Neuronal stem cell (in vitro differentiated cells): ENCODE measurements around the gene TLR9.
A peak's percentile ranks its signal among the peaks of the same experiment; 100 is the strongest.

Experiments used
- DNase-seq: peaks from one replicate; pipeline ENCODE4 v3.0.0-alpha.2; 2013; ENCODE audit warnings: low spot score
- H2AFZ ChIP-seq: one replicate; pipeline ENCODE4 v1.6.1; 2013; ENCODE audit warnings: mild to moderate bottlenecking, low read length, inconsistent platforms
- H2AK5ac ChIP-seq: 2 replicates; pipeline ENCODE4 v1.6.1; 2013; ENCODE audit warnings: low read depth, mild to moderate bottlenecking, inconsistent platforms, low read length, moderate library complexity, mixed read lengths
- H2BK120ac ChIP-seq: 2 replicates; pipeline ENCODE4 v1.6.1; 2013; ENCODE audit warnings: low read depth, mild to moderate bottlenecking, inconsistent platforms, low read length, moderate library complexity, mixed read lengths
- H2BK12ac ChIP-seq: one replicate; pipeline ENCODE4 v1.6.1; 2013; ENCODE audit warnings: low read length, inconsistent platforms
- H2BK15ac ChIP-seq: 2 replicates; pipeline ENCODE4 v1.6.1; 2013; ENCODE audit warnings: mild to moderate bottlenecking, low read length, inconsistent platforms, mixed read lengths
- H2BK5ac ChIP-seq: one replicate; pipeline ENCODE4 v1.6.1; 2013; ENCODE audit warnings: inconsistent platforms, mild to moderate bottlenecking, low read length, moderate library complexity
- H3K14ac ChIP-seq: one replicate; pipeline ENCODE4 v1.6.1; 2013; ENCODE audit warnings: low read length, inconsistent platforms
- H3K18ac ChIP-seq: 2 replicates; pipeline ENCODE4 v1.6.1; 2013; ENCODE audit warnings: low read length, inconsistent platforms
- H3K23ac ChIP-seq: 2 replicates; pipeline ENCODE4 v1.6.1; 2013; ENCODE audit warnings: low read depth, mild to moderate bottlenecking, mixed read lengths, low read length, inconsistent platforms; ENCODE audit not compliant: poor library complexity
- H3K27ac ChIP-seq: replicated peaks from 3 replicates; pipeline ENCODE4 v1.5.1; 2013; ENCODE audit warnings: low read length, inconsistent platforms
- H3K27me3 ChIP-seq, 3 experiments: 2 replicates each; pipeline ENCODE4 v1.6.1; 2013; ENCODE audit warnings: low read length in 3 of 3, mild to moderate bottlenecking in 2 of 3, inconsistent platforms in 1 of 3, low read depth in 1 of 3, mixed read lengths in 1 of 3, moderate library complexity in 1 of 3; ENCODE audit not compliant: control insufficient read depth in 3 of 3, insufficient read depth in 3 of 3
- H3K36me3 ChIP-seq, 2 donors: replicated peaks in 1 of 2; 2 replicates each; pipeline ENCODE4 v1.6.1; 2013; ENCODE audit warnings: low read length in 2 of 2; ENCODE audit not compliant: control insufficient read depth in 2 of 2, insufficient read depth in 2 of 2
- H3K4ac ChIP-seq: 2 replicates; pipeline ENCODE4 v1.6.1; 2013; ENCODE audit warnings: inconsistent platforms, mild to moderate bottlenecking, low read length, moderate library complexity
- H3K4me1 ChIP-seq, 2 donors: 1 replicate in 1 of 2; 2 replicates in 1 of 2; pipeline ENCODE4 v1.6.1; 2013; ENCODE audit warnings: low read length in 2 of 2, low read depth in 1 of 2; ENCODE audit not compliant: control insufficient read depth in 2 of 2, insufficient read depth in 1 of 2
- H3K4me2 ChIP-seq: one replicate; pipeline ENCODE4 v1.6.1; 2013; ENCODE audit warnings: mild to moderate bottlenecking, low read length, inconsistent platforms; ENCODE audit not compliant: insufficient read depth, poor library complexity, severe bottlenecking
- H3K4me3 ChIP-seq, 2 donors: 2 replicates each; pipeline ENCODE4 v1.5.1; 2013; ENCODE audit warnings: low read length in 2 of 2, mild to moderate bottlenecking in 2 of 2, inconsistent platforms in 1 of 2, moderate library complexity in 1 of 2
- H3K79me1 ChIP-seq: one replicate; pipeline ENCODE4 v1.6.1; 2013; ENCODE audit warnings: low read depth, mild to moderate bottlenecking, inconsistent platforms, low read length, moderate library complexity
- H3K9ac ChIP-seq: one replicate; pipeline ENCODE4 v1.6.1; 2013; ENCODE audit warnings: mild to moderate bottlenecking, low read depth, low read length, inconsistent platforms; ENCODE audit not compliant: poor library complexity
- H3K9me3 ChIP-seq, 2 donors: replicated peaks in 1 of 2; 2 replicates each; pipeline versions ENCODE3 to v1.6.1; 2013; ENCODE audit warnings: low read length in 2 of 2, mild to moderate bottlenecking in 2 of 2, inconsistent platforms in 1 of 2, low read depth in 1 of 2, mixed read lengths in 1 of 2, moderate library complexity in 1 of 2; ENCODE audit not compliant: control insufficient read depth in 2 of 2, insufficient read depth in 1 of 2
- H4K8ac ChIP-seq: one replicate; pipeline ENCODE4 v1.6.1; 2013; ENCODE audit warnings: low read depth, mild to moderate bottlenecking, inconsistent platforms, low read length, moderate library complexity
- H4K91ac ChIP-seq: one replicate; pipeline ENCODE4 v1.6.1; 2013; ENCODE audit warnings: low read length, low read depth, mild to moderate bottlenecking, inconsistent platforms; ENCODE audit not compliant: poor library complexity
- WGBS, 2 donors: extraction: QIAGEN DNeasy Blood & Tissue Kit; methylation state at CpG; one replicate each; pipeline ENCODE4 v1.1.7; 2013; ENCODE audit warnings: missing lambda C conversion rate in 2 of 2, mixed read lengths in 1 of 2; ENCODE audit not compliant: insufficient read length in 2 of 2, insufficient replicate concordance in 1 of 2; ENCODE audit errors: extremely low coverage in 2 of 2; 5-methylcytosine and 5-hydroxymethylcytosine counted together

TLR9 gene

GRCh38 chr3:52188556-52188955 lies 36.9 kb downstream of the TLR9 start:
- Histone ChIP-seq H3K4me2 (no peak overlapping the region), H2BK12ac (no peak overlapping the region), H2BK5ac (no peak overlapping the region)

GRCh38 chr3:52186729-52187128 lies 38.7 kb downstream of the TLR9 start:
- H3K36me3 ChIP-seq: no peaks in the 10 kb centered on the region
- H3K27ac ChIP-seq: no peak overlapping the region
- no peak overlapping the region for H4K91ac ChIP-seq

More at GRCh38 chr3:52188556-52188955, 36.9 kb downstream of the TLR9 start:
- Histone ChIP-seq H3K36me3 (no peaks in the 10 kb centered on the region), H3K9me3 (no peaks in the 10 kb centered on the region), H3K4me3 (no peak overlapping the region), H3K79me1 (no peaks in the 10 kb centered on the region), H4K8ac (no peak overlapping the region), H4K91ac (no peak overlapping the region), H3K23ac (no peak overlapping the region), H3K9ac (no peak overlapping the region), H3K14ac (no peak overlapping the region), H2BK15ac (no peak overlapping the region), H3K4me1 (peaks cover 9 to 13% of the 10 kb centered on the region in 2 donors), H3K27ac (no peak overlapping the region), H3K4ac (no peak overlapping the region), H2AK5ac (no peak overlapping the region), H3K18ac (no peak overlapping the region), H2AFZ (no peak overlapping the region), H2BK120ac (no peak overlapping the region), H3K27me3 (peaks cover 0 to 5% (median 0%) of the 10 kb centered on the region in 3 experiments)
- no CpG with 5 or more reads among the region's 1 CpG for WGBS, 2 donors
- no peak for DNase-seq

GRCh38 chr3:52185837-52186236 lies 39.6 kb downstream of the TLR9 start:
- H2BK12ac ChIP-seq: no peak overlapping the region
- no peak overlapping the region for H3K9ac ChIP-seq
- no peak overlapping the region for H3K4me3 ChIP-seq
- no peaks in the 10 kb centered on the region for H3K79me1 ChIP-seq
- no peak overlapping the region for H4K8ac ChIP-seq
- peaks cover 0 to 8% (median 0%) of the 10 kb centered on the region in 3 experiments for H3K27me3 ChIP-seq
- no peak for DNase-seq
- no peak overlapping the region for H2BK5ac ChIP-seq
- no peak overlapping the region for H2BK120ac ChIP-seq
- no peak overlapping the region for H4K91ac ChIP-seq
- H3K36me3 ChIP-seq: no peaks in the 10 kb centered on the region
- H3K27ac ChIP-seq: no peak overlapping the region
- H3K18ac ChIP-seq: no peak overlapping the region
- H2AK5ac ChIP-seq: no peak overlapping the region
- H3K4me2 ChIP-seq: no peak overlapping the region
- peaks cover 5% of the 10 kb centered on the region in 2 donors for H3K4me1 ChIP-seq
- no peak overlapping the region for H2BK15ac ChIP-seq
- no peak overlapping the region for H3K23ac ChIP-seq
- no peak overlapping the region for H3K4ac ChIP-seq
- H3K9me3 ChIP-seq: no peaks in the 10 kb centered on the region
- H2AFZ ChIP-seq: no peak overlapping the region
- WGBS, 2 donors: no CpG with 5 or more reads among the region's 3 CpGs
- H3K14ac ChIP-seq: peak overlapping the region; percentile 56

More at GRCh38 chr3:52186729-52187128, 38.7 kb downstream of the TLR9 start:
- H2BK12ac ChIP-seq: no peak overlapping the region
- H3K9ac ChIP-seq: no peak overlapping the region
- no peak overlapping the region for H3K23ac ChIP-seq
- H3K18ac ChIP-seq: no peak overlapping the region
- no peak overlapping the region for H2BK15ac ChIP-seq
- no peak overlapping the region for H3K4ac ChIP-seq
- no peaks in the 10 kb centered on the region for H3K79me1 ChIP-seq
- no peaks in the 10 kb centered on the region for H3K9me3 ChIP-seq
- peaks cover 9 to 13% of the 10 kb centered on the region in 2 donors for H3K4me1 ChIP-seq
- H4K8ac ChIP-seq: no peak overlapping the region
- no peak overlapping the region for H3K4me3 ChIP-seq
- no CpG with 5 or more reads among the region's 9 CpGs for WGBS, 2 donors
- DNase-seq: no peak
- H3K4me2 ChIP-seq: no peak overlapping the region
- no peak overlapping the region for H2AK5ac ChIP-seq
- H3K14ac ChIP-seq: no peak overlapping the region
- no peak overlapping the region for H2BK5ac ChIP-seq
- H2AFZ ChIP-seq: no peak overlapping the region
- H3K27me3 ChIP-seq: peaks cover 0 to 5% (median 0%) of the 10 kb centered on the region in 3 experiments
- H2BK120ac ChIP-seq: no peak overlapping the region

GRCh38 chr3:52185311-52185710 lies 40.1 kb downstream of the TLR9 start:
- no CpG with 5 or more reads among the region's 6 CpGs for WGBS, 2 donors

More at GRCh38 chr3:52185311-52185710, 40.1 kb downstream of the TLR9 start:
- H3K27ac ChIP-seq: no peak overlapping the region
- no peak overlapping the region for H2AK5ac ChIP-seq
- no peak overlapping the region for H4K91ac ChIP-seq
- H3K79me1 ChIP-seq: no peaks in the 10 kb centered on the region
- no peak overlapping the region for H3K9ac ChIP-seq
- H3K14ac ChIP-seq: no peak overlapping the region
- no peak overlapping the region for H2BK120ac ChIP-seq
- H3K4me1 ChIP-seq: no peaks in the 10 kb centered on the region
- no peak overlapping the region for H4K8ac ChIP-seq
- H3K9me3 ChIP-seq: no peaks in the 10 kb centered on the region
- no peak overlapping the region for H2BK12ac ChIP-seq
- H3K36me3 ChIP-seq: no peaks in the 10 kb centered on the region
- no peak for DNase-seq
- H3K4me3 ChIP-seq: no peak overlapping the region
- H3K4me2 ChIP-seq: no peak overlapping the region
- H2AFZ ChIP-seq: no peak overlapping the region
- no peak overlapping the region for H2BK5ac ChIP-seq
- H2BK15ac ChIP-seq: no peak overlapping the region
- H3K27me3 ChIP-seq: peaks cover 0 to 8% (median 0%) of the 10 kb centered on the region in 3 experiments
- H3K4ac ChIP-seq: no peak overlapping the region
- no peak overlapping the region for H3K23ac ChIP-seq
- H3K18ac ChIP-seq: no peak overlapping the region
